NCI-H146 treated with DMSO at 0.1 percent for 48 hours (cell line): Measurements from ENCODE around the gene CEBPE.

Source experiments
- DNase-seq: peaks from one replicate; lab custom pipeline; 2025; ENCODE audit not compliant: unreplicated experiment; lab: John Stamatoyannopoulos, UW

The CEBPE gene

DNA sequence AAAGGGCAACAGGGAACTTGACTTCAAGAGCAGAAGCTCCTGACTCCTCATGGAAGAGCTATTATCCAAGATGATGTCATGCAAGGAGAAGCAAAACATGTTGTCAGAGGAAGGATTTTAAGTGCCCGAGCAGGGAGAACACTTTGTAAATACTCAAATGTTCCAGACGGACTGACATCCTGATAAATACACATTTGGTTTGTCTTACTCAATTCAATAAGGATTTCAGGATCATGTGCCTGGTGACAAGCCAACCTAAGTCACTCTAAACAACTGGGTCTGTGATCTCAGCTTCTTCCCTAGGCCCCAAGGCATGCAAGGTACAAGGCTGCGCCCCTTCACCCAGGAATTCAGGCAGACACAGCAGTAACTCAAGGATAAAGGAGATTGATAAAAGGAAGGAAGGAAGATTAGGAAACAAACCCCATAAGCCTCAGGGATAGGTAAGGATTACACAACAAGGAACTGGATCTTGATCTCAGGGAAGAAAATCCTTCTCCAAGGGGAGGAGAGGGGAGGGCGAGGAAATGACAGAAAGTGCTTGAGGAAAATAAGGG is 26.8 kb upstream of the CEBPE start:
- DNase-seq, result no peak

DNA sequence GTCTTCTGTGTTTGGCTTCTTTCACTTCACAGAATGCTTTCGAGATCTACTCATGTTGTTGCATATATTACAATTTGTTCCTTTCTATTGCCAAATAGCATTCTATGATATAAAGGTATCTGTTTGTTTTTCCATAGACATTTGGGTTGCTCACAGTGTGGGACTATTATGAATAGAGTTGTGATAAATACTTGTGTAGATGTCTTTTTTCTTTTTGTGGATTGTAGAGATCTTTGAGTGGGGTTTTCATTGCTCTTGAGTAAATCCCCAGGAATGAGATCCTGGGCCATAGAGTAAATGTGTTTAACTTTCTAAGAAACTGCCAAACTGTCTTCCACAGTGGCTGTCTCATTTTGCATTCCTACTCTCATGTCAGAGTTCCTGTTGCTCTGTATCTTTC is 24.9 kb upstream of the CEBPE start:
- no peak for DNase-seq

DNA sequence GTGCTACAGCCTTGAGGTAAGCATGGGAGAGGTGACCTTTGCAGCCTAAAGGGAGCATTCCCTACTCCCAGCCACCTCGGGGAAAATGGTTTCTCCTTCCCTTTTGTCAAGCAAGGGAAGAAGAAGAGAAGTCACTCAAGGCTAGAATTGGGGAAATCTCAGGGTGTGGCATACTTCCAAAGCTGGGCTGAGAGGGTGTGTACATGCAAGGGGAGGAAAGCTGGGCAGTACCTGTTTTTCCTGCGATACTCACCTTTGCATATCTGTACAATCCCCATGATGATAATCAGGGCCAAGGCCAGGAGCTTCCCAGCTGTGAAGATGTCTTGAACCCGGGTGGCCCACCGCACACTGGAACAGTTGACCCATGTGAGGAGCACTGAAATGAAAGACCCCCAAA is 23.8 kb upstream of the CEBPE start:
- no peak for DNase-seq

DNA sequence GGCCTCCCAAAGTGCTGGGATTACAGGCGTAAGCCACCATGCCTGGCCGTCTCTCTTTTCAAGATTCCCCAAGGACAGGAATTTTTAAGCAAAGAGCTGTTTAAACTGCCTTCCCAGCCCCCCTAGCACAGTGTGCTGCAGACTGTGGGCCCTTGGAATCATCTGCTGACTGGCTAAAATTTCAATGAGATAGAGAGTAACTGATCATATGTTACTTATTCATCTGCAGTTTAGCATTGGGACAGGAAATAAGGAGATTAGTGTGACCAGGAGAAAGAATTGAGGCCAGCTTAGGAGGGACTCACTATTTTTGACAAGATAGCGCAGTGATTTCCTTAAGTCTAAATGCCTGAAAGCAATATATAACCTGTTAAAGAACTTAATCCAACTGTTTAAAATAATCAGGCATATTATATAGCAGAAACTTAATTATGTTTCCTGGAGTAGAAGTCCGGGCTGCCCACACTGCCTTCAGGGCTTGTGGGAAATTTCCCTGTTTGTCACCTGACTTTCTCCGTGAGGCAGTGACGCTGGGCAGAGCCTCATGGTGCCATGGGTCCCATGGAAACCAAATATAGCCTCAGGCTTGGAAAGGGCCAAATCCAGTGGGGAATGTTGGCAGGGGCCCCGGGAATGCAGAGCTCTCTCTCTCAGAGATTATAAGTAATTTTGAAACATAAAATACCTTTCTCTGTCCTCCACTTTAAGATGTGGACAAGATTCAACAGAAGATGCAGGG is 22.8 kb upstream of the CEBPE start:
- DNase-seq, result no peak

DNA sequence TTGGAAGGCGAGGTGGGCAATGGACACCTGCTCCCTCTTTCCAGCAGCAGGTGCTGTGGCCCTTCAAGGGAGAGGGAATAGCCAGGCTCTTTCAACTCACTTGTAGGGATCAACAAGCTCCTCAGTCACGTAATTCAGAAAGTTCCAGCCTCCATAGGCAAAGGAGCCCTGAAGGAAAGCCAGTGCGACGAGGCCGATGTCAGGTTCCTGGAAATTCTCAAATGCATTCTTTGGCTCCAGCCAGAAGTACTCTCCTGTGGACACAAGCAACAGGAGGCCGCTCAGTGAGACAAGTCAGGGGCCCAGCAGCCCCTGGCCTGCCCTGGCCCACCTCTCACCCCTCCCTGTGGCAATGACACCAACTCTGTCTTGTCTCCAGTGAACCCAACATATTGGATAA is 21.3 kb upstream of the CEBPE start:
- no peak for DNase-seq

DNA sequence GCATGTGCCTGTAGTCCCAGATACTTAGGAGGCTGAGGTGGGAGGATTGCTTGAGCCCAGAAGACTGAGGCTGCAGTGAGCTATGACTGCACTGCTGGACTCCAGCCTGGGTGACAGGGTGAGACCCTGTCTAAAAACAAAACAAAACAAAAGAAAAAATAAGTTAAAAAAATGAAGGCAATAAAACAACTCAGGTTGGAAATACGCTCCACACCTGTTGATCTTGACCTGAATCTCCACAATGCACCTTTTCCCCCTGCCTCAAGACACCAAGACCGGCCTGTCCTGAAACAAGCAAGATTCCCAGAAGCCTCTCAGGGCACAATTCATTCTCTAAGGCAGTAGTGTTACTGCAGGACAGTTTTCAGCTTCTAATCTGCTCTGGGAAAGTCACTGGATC is 20.8 kb upstream of the CEBPE start:
- no peak for DNase-seq

DNA sequence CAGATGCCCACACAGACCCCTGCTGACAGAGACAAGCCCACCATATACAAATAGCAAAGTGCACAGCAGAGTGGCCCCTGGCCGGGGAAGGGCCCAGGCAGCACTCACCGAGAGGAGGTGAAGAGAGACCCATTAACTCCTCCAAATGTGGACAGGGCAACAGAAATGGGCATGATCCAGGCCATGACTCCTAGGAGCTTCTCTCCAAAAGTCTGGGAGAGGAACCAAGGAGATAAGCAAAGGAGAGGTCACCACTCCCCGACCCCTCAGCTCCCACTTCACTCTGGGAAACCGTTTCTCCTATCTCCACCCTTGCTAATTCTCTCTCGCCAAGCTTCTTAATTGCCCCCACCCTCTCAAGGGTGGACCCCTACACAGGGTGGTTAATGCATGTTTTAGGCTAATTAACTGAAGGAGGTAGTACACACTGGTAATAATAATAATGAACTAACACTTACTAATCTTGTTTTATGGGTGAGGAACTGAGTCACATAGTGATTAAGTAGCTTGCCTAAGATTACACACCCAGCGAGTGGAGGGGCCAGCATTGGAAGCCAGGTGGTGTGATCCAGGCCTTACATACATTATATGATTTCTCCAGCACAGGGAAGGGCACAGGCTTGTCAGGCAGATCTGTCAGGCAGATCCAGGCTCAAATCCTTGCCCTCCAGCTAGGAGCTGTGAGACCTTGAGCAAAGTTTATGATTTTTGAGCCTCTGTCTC is 18.9 kb upstream of the CEBPE start:
- DNase-seq, result no peak

DNA sequence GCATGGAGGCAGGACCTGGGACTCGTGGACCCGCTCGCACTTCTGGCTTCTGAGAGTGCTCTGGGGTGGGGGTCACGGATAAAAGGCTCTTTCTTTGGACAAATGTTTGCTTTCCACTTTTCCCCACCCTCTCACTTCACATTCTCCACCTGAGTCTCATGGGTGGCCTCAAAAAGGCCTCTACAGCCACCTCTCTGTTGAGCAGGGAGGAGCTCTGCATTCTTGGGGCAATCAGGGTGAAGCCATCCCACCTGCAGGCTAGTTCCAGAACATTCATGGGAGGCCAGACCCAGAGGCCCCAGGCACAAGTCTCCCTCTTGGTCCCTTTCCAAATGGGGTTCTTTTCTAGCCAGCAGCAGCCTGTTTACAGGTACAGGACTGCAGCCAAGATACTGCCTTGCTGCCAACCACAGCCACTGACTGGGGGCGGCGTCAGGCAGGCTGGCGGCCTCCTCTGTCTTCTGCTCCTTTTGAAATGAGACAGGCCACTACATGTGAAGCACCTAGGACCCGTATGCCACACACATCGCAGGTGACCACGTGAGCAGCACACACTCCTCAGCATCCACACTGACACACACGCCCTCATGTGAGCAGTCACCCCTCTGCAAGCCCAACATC is 18.2 kb upstream of the CEBPE start:
- DNase-seq, result no peak

DNA sequence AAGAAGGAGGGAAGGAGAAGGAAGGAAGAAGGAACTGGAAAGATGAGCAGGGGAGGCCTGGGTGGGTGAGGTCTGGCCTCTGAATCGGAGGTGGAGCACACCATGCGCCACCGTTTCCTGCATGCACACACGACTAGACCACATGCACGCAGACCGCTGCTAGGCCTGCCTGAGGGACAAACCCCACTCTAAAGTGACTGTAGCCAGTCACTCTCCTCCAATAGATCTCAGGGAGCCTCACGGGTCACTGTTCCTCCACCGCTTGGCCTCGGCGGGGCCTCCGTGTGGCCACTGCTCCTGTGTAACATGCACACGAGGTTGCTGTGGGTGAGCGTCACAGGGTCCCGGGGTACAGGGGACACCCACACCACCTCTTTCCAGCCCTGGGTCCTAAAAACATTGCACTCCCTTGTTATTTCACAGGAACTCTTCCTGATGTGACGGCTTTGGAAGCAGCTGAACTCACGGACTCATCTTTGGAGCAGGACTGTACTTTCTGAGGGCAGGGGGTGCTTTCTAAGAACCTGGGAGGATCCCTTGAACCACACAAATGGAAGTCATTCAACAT is 17.6 kb upstream of the CEBPE start:
- no peak for DNase-seq

DNA sequence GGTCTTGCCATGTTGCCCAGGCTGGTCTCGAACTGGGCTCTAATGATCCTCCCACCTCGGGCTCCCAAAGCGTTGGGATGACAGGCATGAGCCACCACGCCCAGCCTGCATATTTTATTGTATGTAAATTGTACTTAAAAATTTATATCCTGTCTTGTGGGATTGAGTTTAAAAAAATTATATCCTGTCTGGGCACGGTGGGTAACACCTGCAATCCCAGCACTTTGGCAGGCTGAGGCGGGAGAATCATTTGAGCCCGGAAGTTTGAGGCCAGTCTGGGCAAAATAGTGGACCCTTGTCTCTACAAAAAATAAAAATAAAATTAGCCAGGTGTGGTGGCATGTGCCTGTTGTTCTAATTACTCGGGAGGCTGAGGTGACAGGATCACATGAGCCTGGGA is 13.9 kb upstream of the CEBPE start:
- no peak for DNase-seq

DNA sequence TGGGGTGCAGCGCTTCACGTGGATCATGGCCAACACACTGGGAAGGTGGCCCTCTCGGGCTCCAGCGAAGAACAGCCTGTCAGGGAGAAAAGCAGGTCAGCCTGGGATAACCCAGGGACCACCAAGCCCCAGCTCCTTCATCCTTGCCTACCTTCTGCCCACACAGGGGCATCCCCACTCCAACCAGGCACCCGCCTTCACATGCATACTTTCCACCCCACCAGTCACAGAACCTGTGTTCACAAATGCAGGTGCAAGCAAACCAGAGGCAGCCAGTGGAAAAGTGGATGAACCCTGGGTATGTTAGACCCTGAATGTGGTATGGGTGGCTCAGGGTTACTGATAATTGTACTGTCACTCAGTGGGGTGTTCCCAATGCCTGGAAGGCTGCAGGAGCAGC is 12.4 kb upstream of the CEBPE start:
- DNase-seq, result no peak

DNA sequence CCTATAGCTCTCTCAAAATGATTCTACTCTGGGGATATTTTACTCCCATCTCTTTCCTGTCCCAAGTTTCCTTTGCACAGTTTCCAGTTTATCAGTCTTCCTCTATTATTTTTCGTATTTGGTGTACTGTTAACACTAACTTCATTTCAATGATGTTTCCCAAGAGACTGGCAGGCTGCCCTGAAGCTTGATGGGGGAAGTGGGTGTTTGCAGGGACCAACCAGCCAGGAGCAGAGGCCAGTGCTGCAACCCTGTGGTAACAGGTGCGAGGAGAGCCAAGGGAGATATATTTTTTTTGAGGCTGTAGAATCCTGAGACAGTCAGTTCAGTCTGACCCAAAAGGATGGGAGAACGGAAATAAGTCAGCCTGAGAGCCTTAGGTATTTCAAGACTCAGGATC is 11.8 kb upstream of the CEBPE start:
- no peak for DNase-seq

DNA sequence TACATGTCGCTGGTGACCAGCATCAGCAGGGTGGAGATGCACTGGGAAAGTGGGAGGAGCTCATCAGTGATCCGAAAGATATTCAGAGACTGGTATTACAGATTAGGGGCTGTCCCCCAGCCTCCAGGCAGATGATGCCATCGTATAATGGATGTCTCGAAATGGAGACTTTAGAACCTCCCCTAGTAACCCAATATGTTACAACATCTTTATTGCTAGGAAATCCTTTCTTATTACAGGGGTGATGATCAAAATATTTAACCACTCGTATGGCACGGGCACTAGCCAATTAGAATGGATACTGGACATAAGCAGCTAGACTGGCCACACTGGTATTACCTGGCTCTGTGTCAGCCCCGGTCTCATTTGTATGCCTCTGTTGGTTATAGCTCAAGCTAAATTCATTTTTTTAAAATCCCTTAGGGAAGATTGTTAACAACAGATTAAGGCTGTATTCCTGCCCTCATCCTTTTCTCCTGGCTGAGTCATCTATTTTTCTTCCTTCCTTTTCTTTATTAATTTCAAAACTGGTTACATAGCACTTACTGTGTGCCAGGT is 10.8 kb upstream of the CEBPE start:
- no peak for DNase-seq

DNA sequence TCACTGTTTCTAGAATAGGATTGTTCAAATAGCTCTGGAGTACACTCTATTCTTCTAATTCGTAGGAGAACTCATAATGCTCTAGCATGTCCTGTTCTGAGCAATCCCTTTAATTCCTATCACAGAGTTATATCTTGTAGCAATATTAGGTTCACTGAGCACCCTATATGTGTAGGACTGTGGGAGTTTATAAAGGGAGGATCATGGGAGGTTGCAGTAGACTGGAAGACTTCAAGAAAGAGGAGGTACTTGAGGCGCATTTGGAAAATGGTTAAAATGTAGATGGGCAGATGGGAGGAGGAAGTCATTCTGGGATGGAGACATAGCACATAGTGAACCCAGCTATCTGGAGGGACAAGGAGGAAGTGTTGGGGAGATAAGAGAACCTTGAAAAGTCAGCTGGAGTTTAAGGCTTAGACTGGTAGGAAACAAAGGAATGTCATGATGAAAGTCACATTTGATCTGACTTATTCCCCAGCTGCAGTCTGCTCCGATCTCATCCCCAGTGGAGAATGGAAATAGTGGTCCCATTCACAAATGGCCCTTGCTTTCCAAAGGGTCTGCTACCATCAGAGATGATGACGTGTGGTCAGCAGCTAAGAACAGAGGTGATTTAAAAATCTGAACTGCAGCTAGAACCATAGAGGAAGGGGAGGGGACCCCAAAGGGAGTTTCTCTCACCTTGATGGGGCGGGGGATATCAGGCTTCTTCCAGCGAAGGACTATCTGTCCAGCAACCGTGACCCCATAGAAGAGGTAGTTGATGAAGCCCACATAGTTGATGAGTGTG is 10.1 kb upstream of the CEBPE start:
- DNase-seq, result no peak

DNA sequence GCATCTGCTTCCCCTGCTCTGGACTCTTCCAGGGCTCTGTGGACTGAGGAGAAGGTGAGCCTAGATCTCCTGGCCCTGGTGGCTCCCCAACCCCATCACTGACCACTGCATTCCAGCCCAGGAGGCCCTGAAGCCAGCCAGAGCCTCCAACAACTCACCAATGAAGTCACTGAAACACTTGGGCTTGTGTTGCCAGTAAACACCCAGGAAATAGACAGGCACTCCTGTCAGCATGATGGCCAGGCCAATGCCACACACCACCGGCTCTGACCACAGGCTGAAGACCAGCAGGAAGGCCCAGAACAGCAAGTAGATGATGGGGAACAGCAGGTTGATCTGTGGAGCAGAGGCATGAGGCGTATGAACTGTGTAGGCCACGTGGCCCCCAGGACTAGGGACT is 8.8 kb upstream of the CEBPE start:
- no peak for DNase-seq

DNA sequence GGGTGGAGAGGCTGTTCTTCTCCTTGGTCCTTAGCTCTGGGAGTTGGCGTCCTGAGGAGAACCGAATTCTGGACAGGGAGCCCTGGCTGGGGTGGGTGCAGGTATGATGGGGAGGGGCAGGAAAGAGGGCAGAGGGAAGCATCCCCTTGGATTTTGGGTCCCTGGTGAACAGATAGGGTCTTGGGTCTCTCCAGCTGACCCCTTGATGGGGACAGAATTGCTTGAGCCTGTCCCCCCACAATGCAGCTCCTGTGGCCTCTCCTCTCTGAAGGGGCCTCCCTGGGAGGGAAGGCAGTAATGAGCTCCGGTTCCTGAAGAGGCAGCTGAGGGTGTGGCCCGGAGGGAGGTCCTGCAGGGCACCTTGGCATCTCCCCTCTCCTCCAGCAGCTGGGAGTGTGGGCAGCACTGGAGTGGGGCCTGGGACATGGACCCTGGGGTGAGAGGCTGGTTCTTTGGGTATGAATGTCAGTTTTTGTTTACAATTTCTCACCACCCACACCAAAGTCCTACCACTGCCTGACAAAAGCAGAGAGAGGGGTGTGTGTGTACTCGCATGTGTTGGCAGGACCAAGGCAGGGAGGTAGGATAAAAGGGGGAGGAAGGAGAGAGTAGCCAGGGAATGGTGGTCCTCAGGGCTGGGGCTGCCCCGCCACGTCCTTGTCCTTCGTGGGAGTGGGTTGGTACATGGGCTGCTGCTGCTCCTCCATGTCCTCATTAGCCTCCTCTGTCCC is 7.7 kb upstream of the CEBPE start:
- no peak for DNase-seq

DNA sequence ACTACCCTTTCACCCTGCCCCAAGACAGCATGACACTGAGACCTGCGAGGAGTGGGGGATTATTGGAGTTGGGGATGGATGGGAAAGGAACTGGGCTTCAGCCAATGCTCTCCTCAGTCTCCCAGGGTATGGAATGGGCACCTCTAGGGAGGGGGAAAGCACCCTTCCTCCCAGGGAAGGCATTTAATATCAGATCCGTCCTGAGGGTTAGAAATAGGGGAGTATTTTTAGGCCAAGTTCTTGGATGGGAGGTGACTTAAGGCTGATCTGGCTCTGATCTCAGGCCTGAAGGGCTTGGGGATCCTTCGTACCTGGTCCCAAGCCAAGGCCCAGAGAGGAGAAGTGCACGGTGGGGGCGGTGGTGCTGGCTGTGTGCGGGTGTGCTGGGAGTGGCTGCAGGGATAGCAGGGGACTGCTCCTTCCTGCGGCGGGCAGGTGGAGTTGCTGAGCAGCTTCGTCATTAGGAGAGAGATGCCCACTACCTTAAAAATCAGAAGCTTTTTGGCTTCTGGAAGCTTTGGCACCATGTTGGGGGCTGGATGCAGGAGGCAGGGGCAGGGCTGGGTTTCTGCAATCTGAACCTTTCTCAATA is 7.0 kb upstream of the CEBPE start:
- DNase-seq, result no peak

DNA sequence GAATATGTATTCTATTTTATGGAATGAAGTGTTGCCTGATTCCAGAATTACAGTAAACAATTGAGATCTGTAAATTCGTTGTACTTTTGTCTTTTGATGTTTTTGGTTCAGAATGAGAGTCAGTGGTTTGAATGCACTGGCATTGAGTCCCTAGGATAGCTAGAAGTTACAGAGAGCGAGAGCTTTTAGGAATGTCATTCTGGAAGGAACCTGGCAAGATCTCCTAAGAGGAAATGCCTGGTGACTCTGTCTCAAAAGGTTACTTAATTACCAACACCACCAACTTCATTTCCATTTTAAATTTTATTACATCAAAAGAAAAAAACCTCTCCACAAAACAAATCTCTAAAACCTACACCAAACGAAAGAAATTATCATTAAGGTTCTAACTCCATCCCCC is 6.0 kb upstream of the CEBPE start:
- DNase-seq, result no peak

DNA sequence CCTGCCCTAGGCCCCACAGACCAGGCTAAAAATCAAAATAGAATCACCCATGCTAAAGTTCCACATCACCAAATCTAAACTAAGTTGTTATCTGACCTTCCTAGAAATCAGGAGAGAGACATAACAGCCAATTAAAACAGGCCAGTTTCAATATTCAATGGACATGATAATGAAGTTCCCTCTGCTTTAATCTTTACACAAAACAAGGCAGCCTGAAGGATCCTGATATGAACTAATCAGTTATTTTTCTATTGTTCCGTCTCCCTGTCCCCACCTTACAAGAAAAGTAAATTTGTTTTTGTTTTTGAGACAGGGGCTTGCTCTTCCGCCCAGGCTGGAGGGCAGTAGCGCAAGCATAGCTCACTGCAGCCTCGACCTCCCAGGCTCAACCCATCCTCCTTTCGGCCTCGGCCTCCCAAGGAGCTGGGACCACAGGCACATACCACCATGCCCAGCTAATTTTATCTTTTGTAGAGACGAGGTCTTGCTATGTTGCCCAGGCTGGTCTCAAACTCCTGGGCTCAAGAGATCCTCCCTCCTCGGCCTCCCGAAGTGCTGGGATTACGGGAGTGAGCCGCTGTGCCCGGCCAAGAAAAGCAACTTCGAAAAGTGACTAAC is 5.4 kb upstream of the CEBPE start:
- no peak for DNase-seq
